Ascending aorta (tissue), 2 donors: ENCODE data around the gene STMN3. TPM values are rescaled to one million over a fixed set of nuclear protein-coding genes. Genes with fewer than 3 reads are reported as not detected.

ENCODE experiments used
- DNase-seq, 2 donors: peaks; one replicate each; pipeline ENCODE4 v3.0.0-alpha.2; 2019; ENCODE audit warnings: low spot score in 2 of 2
- H3K27ac ChIP-seq, 2 donors: fragments of 200-600 bp; sonication (generic); one replicate each; pipeline ENCODE4 v1.5.1; 2016 to 2017; ENCODE audit warnings: mild to moderate bottlenecking in 1 of 2
- H3K27me3 ChIP-seq: fragments of 200-600 bp; sonication (generic); one replicate; pipeline ENCODE4 v1.5.1; 2017
- H3K36me3 ChIP-seq, 2 donors: fragments of 200-600 bp; sonication (generic); one replicate each; pipeline ENCODE4 v1.5.1; 2016
- H3K4me1 ChIP-seq, 2 donors: fragments of 200-600 bp; sonication (generic); one replicate each; pipeline ENCODE4 v1.5.1; 2016 to 2017; ENCODE audit warnings: mild to moderate bottlenecking in 1 of 2
- H3K4me3 ChIP-seq, 2 donors: fragments of 200-600 bp; sonication (generic); one replicate each; pipeline ENCODE4 v1.5.1; 2016 to 2017; ENCODE audit warnings: mild to moderate bottlenecking in 1 of 2
- H3K9me3 ChIP-seq, 2 donors: fragments of 200-600 bp; sonication (generic); one replicate each; pipeline ENCODE4 v1.5.1; 2016
- intact Hi-C: fragments of 100-400 bp; cut with DNase I; formaldehyde crosslinking; loops from one replicate; pipeline ENCODE4 v1.15.1; 2023
- total RNA-seq: library from RNA; depleted of rRNA; stranded (reverse); fragments of >200 nt; gene quantifications from one replicate; pipeline ENCODE4 v1.1.0, GENCODE V29; 2016
- TF ChIP-seq, protein P1 (sequence below), 3 experiments: fragments of 200-600 bp in 2 of 3; fragments of 450-650 bp in 1 of 3; sonication (generic) in 2 of 3; IDR thresholded peaks; one replicate each; pipeline ENCODE4 v1.5.1; 2016 to 2019; ENCODE audit warnings: antibody characterized with exemption in 3 of 3, mild to moderate bottlenecking in 1 of 3, moderate library complexity in 1 of 3

STMN3 gene
- total RNA-seq: 37.0 TPM

DNA sequence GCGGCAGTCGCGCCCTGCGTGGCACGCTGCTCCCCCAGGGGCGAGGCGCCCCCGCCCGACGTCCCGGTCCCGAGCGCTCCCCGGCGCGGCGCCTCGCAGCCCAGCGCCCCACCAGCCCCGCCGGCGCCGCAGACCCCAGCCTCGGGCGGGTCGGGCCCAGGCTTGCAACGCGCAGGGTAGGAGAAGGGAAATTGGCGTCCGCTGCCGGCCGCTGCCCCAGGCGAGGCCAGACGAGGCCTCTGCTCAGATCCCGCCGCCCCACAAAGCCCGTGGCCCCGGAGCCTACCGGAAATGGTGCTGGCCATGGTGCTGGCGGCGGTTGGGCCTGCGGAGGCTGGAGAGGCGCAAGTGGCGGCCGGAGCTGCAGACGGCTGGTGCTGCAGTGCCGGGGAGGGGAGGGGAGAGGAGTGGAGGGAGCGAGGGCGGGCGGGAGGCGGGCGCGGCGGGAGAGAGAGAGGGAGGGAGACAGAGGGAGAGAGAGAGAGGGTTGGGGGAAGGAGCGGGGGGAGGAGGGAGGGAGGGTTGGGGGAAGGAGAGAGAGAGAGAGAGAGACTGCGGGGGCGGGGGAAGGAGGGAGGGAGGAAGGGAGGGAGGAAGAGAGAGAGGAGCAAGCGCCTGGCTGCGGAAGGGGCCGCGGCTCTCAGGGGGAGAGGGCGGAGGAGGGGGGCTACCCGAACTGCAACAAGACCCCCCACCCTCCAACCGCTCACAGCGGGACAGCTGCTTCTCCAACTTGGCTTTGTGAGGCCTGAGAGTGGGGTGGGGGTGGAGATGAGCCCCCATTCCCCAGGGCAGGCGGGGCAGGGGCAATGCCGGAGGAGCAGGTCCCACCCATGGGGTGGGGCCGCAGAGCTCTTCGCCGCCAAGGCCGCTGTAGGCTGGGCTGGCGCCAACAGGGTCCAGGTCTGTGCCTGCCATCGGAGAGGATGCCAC lies at the start of gene STMN3:
STMN3 (minus strand) TSS at position 384 of the 933 bp plus-strand sequence; CDS start at position 305, 79 bp downstream.
- peak; percentile 43 to 93 for DNase-seq
- Histone ChIP-seq H3K4me1 (peaks cover 11 to 22% of the 10 kb centered on the region in 2 donors), H3K36me3 (no peaks in the 10 kb centered on the region), H3K27me3 (no peaks in the 10 kb centered on the region), H3K9me3 (no peaks in the 10 kb centered on the region), H3K4me3 (peak within 1 kb of the TSS; percentile 70 to 81), H3K27ac (peak within 1 kb of the TSS; percentile 61 to 65)
- TF ChIP-seq, protein P1, sequence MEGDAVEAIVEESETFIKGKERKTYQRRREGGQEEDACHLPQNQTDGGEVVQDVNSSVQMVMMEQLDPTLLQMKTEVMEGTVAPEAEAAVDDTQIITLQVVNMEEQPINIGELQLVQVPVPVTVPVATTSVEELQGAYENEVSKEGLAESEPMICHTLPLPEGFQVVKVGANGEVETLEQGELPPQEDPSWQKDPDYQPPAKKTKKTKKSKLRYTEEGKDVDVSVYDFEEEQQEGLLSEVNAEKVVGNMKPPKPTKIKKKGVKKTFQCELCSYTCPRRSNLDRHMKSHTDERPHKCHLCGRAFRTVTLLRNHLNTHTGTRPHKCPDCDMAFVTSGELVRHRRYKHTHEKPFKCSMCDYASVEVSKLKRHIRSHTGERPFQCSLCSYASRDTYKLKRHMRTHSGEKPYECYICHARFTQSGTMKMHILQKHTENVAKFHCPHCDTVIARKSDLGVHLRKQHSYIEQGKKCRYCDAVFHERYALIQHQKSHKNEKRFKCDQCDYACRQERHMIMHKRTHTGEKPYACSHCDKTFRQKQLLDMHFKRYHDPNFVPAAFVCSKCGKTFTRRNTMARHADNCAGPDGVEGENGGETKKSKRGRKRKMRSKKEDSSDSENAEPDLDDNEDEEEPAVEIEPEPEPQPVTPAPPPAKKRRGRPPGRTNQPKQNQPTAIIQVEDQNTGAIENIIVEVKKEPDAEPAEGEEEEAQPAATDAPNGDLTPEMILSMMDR (IDR thresholded peaks at IDR 0.05): no peak
- intact Hi-C loops: no loop called here

DNA sequence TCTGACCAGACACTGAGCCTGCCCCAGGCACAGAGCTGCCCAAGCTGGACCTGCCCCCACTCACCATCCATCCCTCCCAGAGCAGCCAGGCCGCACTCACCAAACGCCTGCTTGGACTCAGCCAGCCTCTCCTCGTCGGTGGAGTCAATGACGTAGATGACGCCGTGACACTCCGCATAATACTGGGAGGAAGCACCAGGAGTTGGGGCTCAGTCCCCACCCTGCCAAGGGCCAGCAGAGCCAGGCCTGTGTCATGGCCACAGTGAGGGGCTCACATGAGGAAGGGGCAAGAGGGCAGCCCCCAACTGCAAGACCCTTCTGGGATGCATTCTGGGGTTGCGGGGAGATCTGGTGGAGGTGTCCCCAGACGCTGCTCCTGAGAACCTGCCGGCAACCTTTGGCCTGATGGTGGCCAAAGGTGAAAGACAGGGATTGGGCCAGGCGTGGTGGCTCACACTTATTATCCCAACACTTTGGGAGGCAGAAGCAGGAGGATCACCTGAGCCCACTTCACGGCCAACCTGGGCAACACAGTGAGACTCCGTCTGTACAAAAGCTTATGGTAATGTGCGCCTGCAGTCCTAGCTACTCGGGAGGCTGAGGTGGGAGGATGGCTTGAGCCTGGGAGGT lies 48.9 kb upstream of the STMN3 start:
- H3K9me3 ChIP-seq: no peaks in the 10 kb centered on the region
- peaks cover 20 to 21% of the 10 kb centered on the region in 2 donors for H3K4me1 ChIP-seq
- H3K4me3 ChIP-seq: no peak overlapping the region
- intact Hi-C loops: no loop called here
- peak; percentile 8 to 42 for DNase-seq
- no peaks in the 10 kb centered on the region for H3K27me3 ChIP-seq
- peaks cover 30 to 44% of the 10 kb centered on the region in 2 donors for H3K36me3 ChIP-seq
- no peak overlapping the region for H3K27ac ChIP-seq
- TF ChIP-seq, protein P1 (IDR thresholded peaks at IDR 0.05): no peak

DNA sequence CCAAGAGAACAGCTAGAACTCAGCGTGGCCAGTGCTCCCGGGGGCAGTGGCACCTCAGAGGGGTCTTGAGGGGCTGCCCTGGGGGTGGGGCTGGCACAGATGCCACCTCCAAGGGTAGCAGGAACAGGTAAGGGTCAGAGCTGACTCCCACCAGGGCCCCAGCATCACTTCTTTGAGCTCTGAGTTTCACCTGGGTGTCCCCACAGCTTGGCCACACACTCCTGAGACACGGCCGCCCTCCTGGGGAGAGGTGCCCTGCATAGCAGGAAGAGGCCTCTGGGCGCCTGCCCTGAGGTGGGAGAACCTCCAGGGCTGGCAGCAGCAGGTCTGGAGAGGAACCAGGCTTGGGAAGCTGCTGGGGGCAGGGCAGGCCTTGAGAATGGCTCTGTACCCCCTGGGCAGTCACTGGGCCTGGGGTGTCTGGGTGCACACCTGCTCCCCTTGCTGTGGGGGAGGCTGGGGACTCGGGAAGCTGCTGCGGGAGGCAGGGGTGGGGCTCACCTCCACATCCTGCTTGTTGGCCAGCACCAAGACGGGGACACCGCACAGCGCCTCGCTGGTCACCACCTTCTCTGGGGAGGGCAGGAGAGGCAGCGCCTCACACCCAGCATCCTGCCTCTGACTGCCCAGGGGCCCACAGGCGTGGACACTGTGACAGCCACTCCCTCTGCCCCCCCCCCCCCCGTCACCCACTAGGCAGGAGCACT lies 48.3 kb upstream of the STMN3 start:
- Histone ChIP-seq H3K4me1 (peaks cover 16 to 18% of the 10 kb centered on the region in 2 donors), H3K36me3 (peaks cover 30 to 44% of the 10 kb centered on the region in 2 donors), H3K4me3 (no peak overlapping the region), H3K9me3 (no peaks in the 10 kb centered on the region), H3K27ac (no peak overlapping the region), H3K27me3 (no peaks in the 10 kb centered on the region)
- TF ChIP-seq, protein P1 (IDR thresholded peaks at IDR 0.05): no peak
- DNase-seq: peak in 1 of 2 donors; percentile 58
- intact Hi-C loops: no loop called here

DNA sequence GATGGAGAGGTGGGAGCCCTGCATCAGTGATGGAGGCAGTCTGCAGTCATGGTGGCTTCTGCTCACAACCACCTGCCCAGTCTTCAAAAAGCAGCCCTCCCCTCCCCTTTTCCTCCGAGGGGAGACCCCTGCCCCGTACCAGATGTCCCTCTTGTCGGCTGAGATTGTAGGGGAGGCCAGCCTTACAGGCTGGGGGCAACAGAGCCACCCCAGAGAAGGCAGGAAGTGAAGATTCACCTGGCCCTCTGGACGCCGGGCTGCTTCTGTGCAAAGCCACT lies 47.8 kb upstream of the STMN3 start:
- TF ChIP-seq, protein P1 (IDR thresholded peaks at IDR 0.05): no peak
- Histone ChIP-seq H3K27ac (no peak overlapping the region), H3K36me3 (peaks cover 26 to 40% of the 10 kb centered on the region in 2 donors), H3K9me3 (no peaks in the 10 kb centered on the region), H3K4me1 (peaks cover 16 to 18% of the 10 kb centered on the region in 2 donors), H3K27me3 (no peaks in the 10 kb centered on the region), H3K4me3 (no peak overlapping the region)
- intact Hi-C loops: no loop called here
- DNase-seq: peak in 1 of 2 donors; percentile 57

DNA sequence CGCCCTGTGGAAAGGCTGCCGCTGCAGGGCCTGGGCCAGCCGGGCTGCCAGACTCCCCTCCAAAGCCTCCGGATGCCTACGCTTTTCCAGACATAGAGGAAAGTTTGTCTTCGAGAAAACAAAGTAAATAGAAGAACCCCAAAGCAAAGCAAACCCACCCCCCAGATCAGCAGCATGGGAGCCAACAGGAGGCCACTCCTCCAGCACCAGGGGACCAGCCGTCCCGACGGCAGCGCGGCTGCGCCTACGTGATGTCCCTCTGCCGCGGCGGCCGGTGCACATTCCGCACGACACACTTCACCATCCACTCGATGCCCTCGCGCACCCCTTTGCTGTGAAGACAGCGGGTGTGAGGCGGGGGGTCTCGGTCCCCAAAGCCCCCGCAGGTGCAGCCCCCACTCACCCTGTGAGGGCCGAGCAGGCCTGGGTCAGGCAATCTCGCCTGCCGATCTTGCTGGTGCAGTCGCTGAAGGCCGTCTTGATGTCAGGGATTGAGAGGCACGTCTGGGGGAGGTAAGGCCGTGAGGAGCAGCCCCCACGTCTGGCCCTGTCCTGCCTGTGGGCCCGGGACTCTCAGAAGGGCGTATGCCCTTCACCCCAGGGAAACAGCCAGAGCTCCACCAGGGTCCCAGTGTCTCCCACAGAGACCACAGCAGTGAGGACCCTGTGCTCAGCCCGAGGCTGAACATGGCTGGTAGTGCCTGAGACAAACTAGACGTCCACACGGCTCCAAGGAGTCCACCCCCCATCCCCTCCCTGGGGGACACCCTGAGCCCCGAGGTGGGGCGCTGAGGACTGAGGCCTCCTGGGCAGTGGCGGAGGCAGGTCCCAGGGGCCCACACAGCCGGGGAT lies 47.2 kb upstream of the STMN3 start:
- Histone ChIP-seq H3K27me3 (no peaks in the 10 kb centered on the region), H3K4me1 (peaks cover 16 to 18% of the 10 kb centered on the region in 2 donors), H3K4me3 (no peak overlapping the region), H3K27ac (peak overlapping the region; percentile 64 to 78), H3K36me3 (peaks cover 20 to 39% of the 10 kb centered on the region in 2 donors), H3K9me3 (no peaks in the 10 kb centered on the region)
- intact Hi-C loops: no loop called here
- DNase-seq: no peak
- TF ChIP-seq, protein P1 (IDR thresholded peaks at IDR 0.05): no peak
